H7 (cell line): Measurements from ENCODE around the gene GPC3. TPM values are rescaled to one million over a fixed set of nuclear protein-coding genes. Genes with fewer than 3 reads are reported as not detected.

Source experiments
- DNase-seq: peaks from one replicate; pipeline ENCODE4 v3.0.0; 2012
- H3K27me3 ChIP-seq: 2 replicates; pipeline ENCODE4 v1.6.0; 2011; ENCODE audit warnings: mild to moderate bottlenecking, low read length; ENCODE audit not compliant: control insufficient read depth, insufficient read depth
- H3K36me3 ChIP-seq: replicated peaks from 2 replicates; pipeline ENCODE4 v1.5.1; 2011; ENCODE audit warnings: low read length; ENCODE audit not compliant: control insufficient read depth, insufficient read depth
- H3K4me3 ChIP-seq: 2 replicates; pipeline ENCODE4 v1.5.1; 2011; ENCODE audit warnings: low read depth, mild to moderate bottlenecking, control low read depth, low read length, moderate library complexity; ENCODE audit not compliant: insufficient read depth
- total RNA-seq: library from RNA; depleted of rRNA; stranded (reverse); fragments of >200 nt; shearing (Covaris generic); gene quantifications from 2 replicates; pipeline ENCODE4 v1.2.3, GENCODE V29; 2014

The GPC3 gene
- total RNA-seq, 1 experiment from 2014 or later: 81.0 TPM

DNA sequence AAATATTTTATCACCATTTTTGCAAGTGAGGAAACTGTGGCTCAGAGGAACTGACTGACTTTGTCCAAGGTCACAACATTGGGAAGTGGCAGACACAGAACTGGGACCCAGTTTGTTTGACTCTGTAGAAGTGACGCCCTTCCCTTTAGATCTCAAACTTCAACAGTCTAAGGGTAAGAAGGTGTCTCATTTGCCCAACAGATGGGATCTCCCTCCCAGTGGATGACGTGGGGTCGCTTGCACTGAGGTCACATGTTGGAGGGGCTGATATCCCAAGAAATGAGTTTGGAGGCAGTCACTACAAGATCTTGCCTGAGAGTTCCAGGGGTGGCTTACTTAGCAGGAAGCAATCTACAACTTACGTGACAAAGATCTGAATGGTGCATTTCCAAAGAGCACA lies 397.6 kb downstream of the GPC3 start:
- no peak for DNase-seq
- Histone ChIP-seq H3K36me3 (no peaks in the 10 kb centered on the region), H3K4me3 (no peak overlapping the region), H3K27me3 (no peaks in the 10 kb centered on the region)

DNA sequence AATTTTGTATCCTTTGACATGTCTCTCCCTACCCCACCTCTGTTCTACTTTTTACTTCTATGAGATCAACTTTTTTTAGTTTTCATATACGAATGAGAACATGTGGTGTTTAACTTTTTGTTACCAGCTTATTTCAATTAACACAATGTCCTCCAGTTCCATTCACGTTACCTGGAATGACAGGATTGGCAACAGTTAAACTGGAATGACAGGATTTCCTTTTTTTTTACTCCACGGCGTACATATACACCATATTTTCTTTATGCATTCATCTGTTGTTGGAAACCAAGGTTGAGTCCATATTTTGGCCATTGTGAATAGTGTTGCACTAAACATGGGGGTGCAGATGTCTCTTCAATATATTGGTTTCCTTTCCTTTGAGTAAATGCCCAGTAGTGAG lies 398.3 kb downstream of the GPC3 start:
- H3K27me3 ChIP-seq: no peaks in the 10 kb centered on the region
- DNase-seq: no peak
- H3K4me3 ChIP-seq: no peak overlapping the region
- no peaks in the 10 kb centered on the region for H3K36me3 ChIP-seq

GRCh38 chrX:133586443-133586842 lies 399.0 kb downstream of the GPC3 start:
- Histone ChIP-seq H3K4me3 (no peak overlapping the region), H3K27me3 (no peaks in the 10 kb centered on the region), H3K36me3 (no peaks in the 10 kb centered on the region)
- no peak for DNase-seq

- H3K36me3 ChIP-seq: no peaks in the 10 kb centered on the region
- no peak for DNase-seq
- no peaks in the 10 kb centered on the region for H3K27me3 ChIP-seq
Observed at GRCh38 chrX:133583825-133584224, 401.6 kb downstream of the GPC3 start.

DNA sequence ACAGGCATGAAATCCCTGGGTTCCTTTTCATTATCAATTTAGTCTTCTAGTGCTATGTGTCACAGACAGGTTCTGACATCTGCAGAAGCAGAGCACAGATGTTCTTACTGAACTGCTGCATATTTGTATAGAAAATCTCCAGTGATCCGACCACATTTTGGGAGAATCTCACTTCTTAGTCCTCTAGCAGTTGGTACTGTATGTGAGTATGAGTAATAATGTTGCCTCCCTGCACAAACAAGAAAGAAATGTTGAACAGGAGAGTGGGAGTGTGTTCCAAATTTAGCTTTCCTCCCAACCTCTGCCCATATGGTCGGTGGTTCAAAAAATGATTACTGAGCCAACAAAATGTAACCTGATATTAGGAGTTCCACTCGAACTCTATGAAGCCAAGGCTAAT lies 404.8 kb downstream of the GPC3 start:
- Histone ChIP-seq H3K4me3 (no peak overlapping the region), H3K36me3 (no peaks in the 10 kb centered on the region), H3K27me3 (no peaks in the 10 kb centered on the region)
- DNase-seq: no peak

More at GRCh38 chrX:133583825-133584224, 401.6 kb downstream of the GPC3 start:
- H3K4me3 ChIP-seq: no peak overlapping the region

DNA sequence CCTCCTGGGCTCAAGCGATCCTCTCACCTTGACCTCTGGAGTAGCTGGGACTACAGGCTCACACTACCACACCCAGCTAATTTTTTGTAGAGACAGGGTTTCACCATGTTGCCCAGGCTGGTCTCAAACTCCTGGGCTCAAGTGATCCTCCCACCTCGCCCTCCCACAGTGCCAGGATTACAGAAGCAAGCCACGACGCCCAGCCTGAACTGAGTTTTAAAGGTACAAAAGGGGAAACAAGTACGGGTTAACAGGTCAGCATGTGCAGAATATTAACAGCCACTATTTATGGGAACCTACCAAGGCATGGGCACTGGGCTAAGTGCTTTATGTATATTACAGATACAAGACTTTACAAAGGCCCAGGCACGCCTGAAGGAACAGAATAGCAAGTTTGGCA lies 405.8 kb downstream of the GPC3 start:
- no peak for DNase-seq
- Histone ChIP-seq H3K36me3 (no peaks in the 10 kb centered on the region), H3K4me3 (no peak overlapping the region), H3K27me3 (no peaks in the 10 kb centered on the region)

GRCh38 chrX:133576876-133577275 lies 408.5 kb downstream of the GPC3 start:
- Histone ChIP-seq H3K36me3 (no peaks in the 10 kb centered on the region), H3K4me3 (no peak overlapping the region), H3K27me3 (no peaks in the 10 kb centered on the region)
- no peak for DNase-seq

DNA sequence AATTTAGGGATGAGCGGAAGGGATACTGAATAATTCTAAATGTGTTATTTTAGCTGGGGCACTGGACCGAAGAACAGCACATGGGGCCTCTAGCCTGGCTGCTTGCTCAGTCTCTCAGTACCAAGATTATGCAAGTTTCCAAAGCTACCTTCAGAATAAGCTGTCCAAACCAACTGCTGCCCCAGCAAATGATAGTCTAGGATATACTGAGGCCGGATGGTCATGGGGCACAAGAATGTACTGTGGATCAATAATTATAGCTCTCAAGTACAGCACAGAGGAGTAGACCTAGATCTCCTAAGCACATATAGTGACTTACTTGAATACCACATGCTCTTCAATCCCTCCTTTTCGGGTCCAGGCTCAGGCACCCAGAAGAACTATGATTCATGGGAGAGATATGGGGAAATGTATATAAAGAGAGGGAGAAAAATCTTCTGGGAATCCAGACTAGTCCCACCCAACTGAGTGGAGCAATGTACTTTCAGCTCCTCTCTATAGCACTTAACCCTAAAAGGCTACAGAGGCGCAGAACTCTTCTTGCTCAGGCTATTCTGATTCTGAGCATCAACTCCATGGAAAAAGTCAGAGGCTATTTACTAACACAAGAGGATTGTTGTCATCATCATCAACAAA lies 409.8 kb downstream of the GPC3 start:
- Histone ChIP-seq H3K27me3 (no peaks in the 10 kb centered on the region), H3K4me3 (no peak overlapping the region), H3K36me3 (no peaks in the 10 kb centered on the region)
- DNase-seq: no peak

DNA sequence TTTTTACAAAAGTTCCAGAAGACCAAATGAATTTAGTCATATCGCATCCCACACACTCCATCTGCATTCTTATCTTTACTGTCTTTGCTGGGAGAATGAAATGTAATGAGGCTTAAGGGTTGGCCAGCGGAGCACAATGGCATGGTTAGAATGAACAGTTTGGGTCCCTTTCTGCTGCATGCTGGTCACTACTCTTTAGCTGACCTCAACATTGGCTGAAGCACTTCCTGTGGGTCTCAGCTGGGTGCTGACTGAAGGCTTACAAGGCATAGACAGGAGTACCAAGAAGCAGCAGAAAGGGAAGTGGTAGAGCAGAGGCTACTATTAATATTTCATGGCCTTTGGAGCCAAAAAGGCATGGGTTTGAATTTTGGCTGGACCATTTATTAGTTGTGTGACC lies 410.7 kb downstream of the GPC3 start:
- DNase-seq: no peak
- no peak overlapping the region for H3K4me3 ChIP-seq
- H3K27me3 ChIP-seq: no peaks in the 10 kb centered on the region
- no peaks in the 10 kb centered on the region for H3K36me3 ChIP-seq

DNA sequence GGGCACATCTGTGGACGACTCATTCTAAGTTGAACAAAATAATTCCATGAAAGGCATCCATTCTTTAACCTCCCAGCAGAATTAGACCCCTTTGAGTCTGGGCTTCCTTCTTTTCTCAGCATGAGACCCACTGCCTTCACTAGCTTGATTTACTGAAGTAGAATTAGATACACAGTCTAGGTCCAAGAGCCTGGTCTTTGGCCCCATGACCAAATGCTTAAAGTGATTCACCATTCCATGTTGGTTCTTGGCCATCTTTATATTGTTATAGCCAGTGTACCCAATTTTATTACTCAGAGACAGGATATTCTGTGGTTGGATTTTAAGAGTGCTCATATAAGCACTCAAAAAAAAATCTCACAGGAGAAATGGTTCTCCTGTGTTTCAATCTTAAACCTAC lies 414.8 kb downstream of the GPC3 start:
- H3K27me3 ChIP-seq: no peaks in the 10 kb centered on the region
- no peaks in the 10 kb centered on the region for H3K36me3 ChIP-seq
- no peak overlapping the region for H3K4me3 ChIP-seq
- DNase-seq: no peak

DNA sequence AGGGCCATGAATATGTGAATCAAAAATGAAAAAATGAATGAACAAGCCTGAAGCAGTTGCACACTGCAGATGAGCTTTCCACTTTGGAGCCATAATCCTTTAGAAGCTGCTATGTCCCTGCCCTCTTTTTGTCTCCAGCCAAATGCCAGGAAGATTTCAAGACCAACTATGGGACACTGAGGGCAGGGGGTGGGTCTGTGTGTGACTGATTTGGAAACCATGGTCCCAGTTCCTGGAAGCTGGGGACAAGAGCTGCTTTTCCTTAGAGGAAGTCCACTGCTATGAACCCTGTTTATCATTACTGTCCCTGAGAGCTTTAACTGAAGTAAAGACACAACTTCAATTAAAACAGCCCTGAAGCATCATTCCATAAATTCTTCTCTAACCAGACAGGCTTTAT lies 416.2 kb downstream of the GPC3 start:
- H3K4me3 ChIP-seq: no peak overlapping the region
- H3K36me3 ChIP-seq: no peaks in the 10 kb centered on the region

DNA sequence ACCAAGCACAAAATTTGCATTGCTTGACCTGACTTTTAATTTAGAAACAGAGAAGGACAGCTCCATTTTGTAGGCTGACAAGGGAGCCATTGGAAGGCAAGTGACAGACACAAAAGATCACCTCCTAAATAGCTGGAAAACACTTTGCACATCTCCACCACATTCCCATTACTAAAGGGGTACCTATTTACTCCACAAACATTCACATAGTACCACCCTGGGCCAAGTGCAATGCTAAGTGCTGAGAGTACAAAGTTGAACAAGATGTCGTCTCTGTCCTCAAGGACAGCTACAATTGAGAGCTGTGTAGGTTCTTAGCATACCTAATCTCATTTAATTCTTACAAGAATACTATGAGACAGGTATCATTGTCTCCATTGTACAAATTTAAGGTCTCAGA lies 417.3 kb downstream of the GPC3 start:
- Histone ChIP-seq H3K27me3 (no peaks in the 10 kb centered on the region), H3K4me3 (no peak overlapping the region), H3K36me3 (no peaks in the 10 kb centered on the region)
- DNase-seq: no peak

More for the DNA sequence above, 416.2 kb downstream of the GPC3 start:
- DNase-seq: no peak
- no peaks in the 10 kb centered on the region for H3K27me3 ChIP-seq

DNA sequence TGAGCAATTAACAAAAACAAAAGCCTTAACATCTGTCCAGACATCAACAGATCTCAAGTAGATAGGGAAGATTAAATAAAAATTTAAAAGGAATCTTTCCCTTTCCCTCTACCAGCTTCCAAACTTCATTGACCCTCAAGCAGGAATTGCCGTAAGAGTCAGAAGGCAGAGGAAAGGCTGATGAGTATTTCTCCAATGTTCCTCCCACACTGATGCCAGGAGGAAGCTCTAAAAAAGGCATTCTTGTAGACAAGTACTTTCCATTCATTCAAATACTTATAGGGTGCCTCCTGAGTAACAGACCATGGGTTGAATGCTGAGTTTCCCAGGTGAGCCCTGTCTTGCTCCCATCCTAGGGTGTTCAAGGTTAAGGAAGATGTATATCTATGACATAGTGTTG lies 418.5 kb downstream of the GPC3 start:
- Histone ChIP-seq H3K36me3 (no peaks in the 10 kb centered on the region), H3K27me3 (no peaks in the 10 kb centered on the region), H3K4me3 (no peak overlapping the region)
- no peak for DNase-seq

- H3K36me3 ChIP-seq: no peaks in the 10 kb centered on the region
- no peaks in the 10 kb centered on the region for H3K27me3 ChIP-seq
- no peak for DNase-seq
- H3K4me3 ChIP-seq: no peak overlapping the region
Observed at GRCh38 chrX:133563705-133564104, 421.7 kb downstream of the GPC3 start.

DNA sequence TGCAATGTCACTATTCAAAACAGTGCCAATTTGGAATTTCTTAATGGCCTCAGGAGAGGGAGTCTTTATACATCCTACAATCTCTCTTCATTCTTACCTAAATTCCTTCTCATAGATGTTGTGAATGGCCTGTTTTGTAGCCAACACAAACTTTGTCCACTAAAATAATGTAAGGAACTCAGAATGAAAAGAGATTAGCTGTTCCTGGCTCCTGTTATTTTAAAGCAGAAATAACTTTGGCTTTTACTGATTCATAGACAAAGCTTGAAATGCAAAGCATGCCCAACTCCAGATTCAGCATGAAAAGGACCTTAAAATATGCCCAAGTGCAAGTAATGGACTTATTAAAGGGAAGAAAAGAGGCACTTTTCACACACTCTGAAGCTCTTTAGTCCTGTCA lies 424.1 kb downstream of the GPC3 start:
- no peaks in the 10 kb centered on the region for H3K36me3 ChIP-seq
- no peak overlapping the region for H3K4me3 ChIP-seq
- no peak for DNase-seq
- no peaks in the 10 kb centered on the region for H3K27me3 ChIP-seq

- H3K27me3 ChIP-seq: no peaks in the 10 kb centered on the region
- no peaks in the 10 kb centered on the region for H3K36me3 ChIP-seq
- H3K4me3 ChIP-seq: no peak overlapping the region
- DNase-seq: no peak
Observed at GRCh38 chrX:133559909-133560308, 425.5 kb downstream of the GPC3 start.
